AG04449 (cell line): ENCODE results near the gene MAP4K5.

Experiments used
- CTCF ChIA-PET: fragments of 350-600 bp; formaldehyde crosslinking; extraction: SDS; loops from one replicate; lab custom pipeline; 2021; ENCODE audit warnings: antibody characterized with exemption; lab: Yijun Ruan, JAX
- POLR2A ChIA-PET: fragments of 400-600, 350-600 bp; formaldehyde crosslinking; extraction: SDS; loops from one replicate; lab custom pipeline; 2020; ENCODE audit warnings: antibody characterized with exemption, inconsistent platforms; lab: Yijun Ruan, JAX
- DNase-seq: peaks from one replicate; pipeline ENCODE4 v3.0.0-alpha.2; 2010; ENCODE audit warnings: low read depth, low spot score
- H3K4me3 ChIP-seq: 2 replicates; pipeline ENCODE4 v1.5.1; 2011; ENCODE audit warnings: low read depth, mild to moderate bottlenecking, control low read depth, low read length
- CTCF ChIP-seq: IDR thresholded peaks from one replicate; pipeline ENCODE4 v1.5.1; 2011; ENCODE audit warnings: mild to moderate bottlenecking, moderate library complexity, low read length, control low read depth, inconsistent platforms; ENCODE audit not compliant: insufficient read depth; ENCODE audit errors: missing control alignments

Gene MAP4K5

GRCh38 chr14:50381008-50381407 lies 151.4 kb downstream of the MAP4K5 start:
- no peak overlapping the region for H3K4me3 ChIP-seq
- ChIA-PET CTCF (interaction anchor here (1.5 kb wide), 1 partner anchor 60 kb away, joined by 4 read pairs; no protein-coding TSS in a partner anchor), POLR2A (no interaction called here)
- TF ChIP-seq CTCF: no peak
- DNase-seq: no peak

- no peak overlapping the region for H3K4me3 ChIP-seq
- no peak for TF ChIP-seq CTCF
- DNase-seq: no peak
- ChIA-PET CTCF (interaction anchor here (1.5 kb wide), 1 partner anchor 59 kb away, joined by 4 read pairs; no protein-coding TSS in a partner anchor), POLR2A (no interaction called here)
Observed at GRCh38 chr14:50380455-50380854, 151.9 kb downstream of the MAP4K5 start.

GRCh38 chr14:50379563-50379962 lies 152.8 kb downstream of the MAP4K5 start:
- no peak overlapping the region for H3K4me3 ChIP-seq
- TF ChIP-seq CTCF: no peak
- no peak for DNase-seq
- ChIA-PET POLR2A (no interaction called here), CTCF (interaction anchor here (1.3 kb wide), 1 partner anchor 15 kb away, joined by 3 read pairs; no protein-coding TSS in a partner anchor)

GRCh38 chr14:50377550-50378085 lies 154.8 kb downstream of the MAP4K5 start:
- no peak for DNase-seq
- TF ChIP-seq CTCF: no peak
- H3K4me3 ChIP-seq: no peak overlapping the region
- CTCF ChIA-PET: no interaction called here
- POLR2A ChIA-PET: no interaction called here

GRCh38 chr14:50375760-50376159 lies 156.6 kb downstream of the MAP4K5 start:
- H3K4me3 ChIP-seq: no peak overlapping the region
- TF ChIP-seq CTCF: no peak
- POLR2A ChIA-PET: no interaction called here
- CTCF ChIA-PET: no interaction called here
- no peak for DNase-seq

- H3K4me3 ChIP-seq: no peak overlapping the region
- POLR2A ChIA-PET: no interaction called here
- CTCF ChIA-PET: interaction anchor here (0.7 kb wide), 1 partner anchor 56 kb away, joined by 4 read pairs; no protein-coding TSS in a partner anchor
- no peak for DNase-seq
- no peak for TF ChIP-seq CTCF
Observed at GRCh38 chr14:50373959-50374358, 158.4 kb downstream of the MAP4K5 start.
